Mucosa of descending colon (tissue), 3 donors: ENCODE results near the gene ACYP1. TPM values are rescaled to one million over a fixed set of nuclear protein-coding genes. Genes with fewer than 3 reads are reported as not detected.

ENCODE experiments used
- ATAC-seq: fragments of 200-7000 bp; cut with Tn5 transposase; one replicate; pipeline ENCODE4 v1.9.1; 2020; ENCODE audit warnings: mild to moderate bottlenecking, moderate library complexity
- DNase-seq, 3 donors: peaks; one replicate each; pipeline ENCODE4 v3.0.0-alpha.2; 2020
- H3K36me3 ChIP-seq: fragments of 200-600 bp; one replicate; pipeline ENCODE4 v1.8.0; 2021; ENCODE audit warnings: low read depth, mild to moderate bottlenecking
- H3K4me1 ChIP-seq: fragments of 200-600 bp; one replicate; pipeline ENCODE4 v1.8.0; 2021; ENCODE audit warnings: low read depth, mild to moderate bottlenecking
- H3K4me3 ChIP-seq: fragments of 200-600 bp; one replicate; pipeline ENCODE4 v1.8.0; 2021; ENCODE audit warnings: mild to moderate bottlenecking
- H3K9me3 ChIP-seq: fragments of 200-600 bp; one replicate; pipeline ENCODE4 v1.8.0; 2021; ENCODE audit warnings: mild to moderate bottlenecking
- CTCF ChIP-seq: fragments of 200-600 bp; IDR thresholded peaks from one replicate; pipeline ENCODE4 v1.8.0; 2022; ENCODE audit warnings: antibody characterized with exemption, mild to moderate bottlenecking
- intact Hi-C, 2 donors: fragments of 100-400 bp; cut with DNase I in 1 of 2; cut with micrococcal nuclease in 1 of 2; formaldehyde crosslinking; loops; one replicate each; pipeline versions ENCODE4 v1.11.0 to v1.11.1; 2022; cut with DNase I, micrococcal nuclease
- total RNA-seq, 3 donors: library from RNA; stranded (reverse); fragmentation: NEBNext Ultra II Directional in 2 of 3; extraction: Animal tissue kit (Norgen Biotek cat#: 25700) in 2 of 3; gene quantifications; one replicate each; pipeline versions ENCODE4 v1.2.1 to v1.2.4, GENCODE V29; 2021 to 2023
- donor health status: DM: no; HTN: no; CAD: no; lungs with moderate emphysema.
- donor health status: DM: no; HTN: no; CAD: no.
- donor health status: DM: no; HTN: yes; CAD: no.

ACYP1 gene
- total RNA-seq, 3 donors from 2014 or later: 18.5 to 26.5 (median 20.3) TPM

- DNase-seq (no peak), ATAC-seq (no peak)
- Histone ChIP-seq H3K4me3 (no peak overlapping the region), H3K4me1 (peaks cover 15% of the 10 kb centered on the region), H3K9me3 (no peaks in the 10 kb centered on the region), H3K36me3 (no peaks in the 10 kb centered on the region)
- TF ChIP-seq CTCF: no peak
- intact Hi-C loops: no loop called here
Observed at GRCh38 chr14:75063013-75063412, 811 bp downstream of the ACYP1 start.

DNA sequence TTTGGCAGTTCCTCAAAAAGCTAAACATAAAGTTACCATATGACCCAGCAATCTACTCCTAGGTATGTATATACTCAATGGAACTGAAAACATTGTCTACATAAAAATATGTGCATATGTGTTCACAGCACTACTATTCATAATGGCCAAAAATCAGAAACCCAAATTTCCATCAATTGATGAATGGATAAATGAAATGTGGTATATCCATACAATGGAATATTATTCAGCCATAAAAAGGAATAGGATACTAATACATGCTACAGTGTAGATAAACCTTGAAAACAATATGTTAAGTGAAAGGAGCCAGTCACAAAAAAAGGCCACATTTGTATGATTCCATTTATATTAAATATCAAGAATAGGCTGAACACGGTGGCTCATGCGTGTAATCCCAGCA lies 3.4 kb downstream of the ACYP1 start:
- ATAC-seq (no peak), DNase-seq (no peak)
- H3K9me3 ChIP-seq: no peaks in the 10 kb centered on the region
- peaks cover 14% of the 10 kb centered on the region for H3K4me1 ChIP-seq
- no peaks in the 10 kb centered on the region for H3K36me3 ChIP-seq
- no peak for TF ChIP-seq CTCF
- no peak overlapping the region for H3K4me3 ChIP-seq
- intact Hi-C loops: no loop called here

DNA sequence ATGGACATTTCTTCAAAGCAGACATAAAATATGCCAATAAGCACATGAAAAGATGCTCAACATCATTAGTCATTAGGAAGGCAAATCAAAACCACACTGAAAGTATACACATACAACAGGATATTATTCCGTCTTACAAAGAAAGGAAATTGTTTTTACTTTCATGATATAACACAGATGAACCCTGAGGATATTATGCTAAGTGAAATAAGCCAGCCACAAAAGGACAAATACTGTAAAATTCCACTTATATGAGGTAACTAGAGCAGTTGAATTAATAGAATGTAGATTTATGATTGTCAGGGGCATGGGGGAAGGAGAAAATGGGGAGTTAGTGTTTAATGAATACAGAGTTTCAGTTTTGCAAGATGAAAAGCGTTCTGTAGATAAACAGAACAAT lies 4.2 kb downstream of the ACYP1 start:
- TF ChIP-seq CTCF: no peak
- H3K9me3 ChIP-seq: no peaks in the 10 kb centered on the region
- DNase-seq: no peak
- H3K36me3 ChIP-seq: no peaks in the 10 kb centered on the region
- no peak for ATAC-seq
- H3K4me1 ChIP-seq: peaks cover 14% of the 10 kb centered on the region
- no peak overlapping the region for H3K4me3 ChIP-seq
- intact Hi-C loops: no loop called here

DNA sequence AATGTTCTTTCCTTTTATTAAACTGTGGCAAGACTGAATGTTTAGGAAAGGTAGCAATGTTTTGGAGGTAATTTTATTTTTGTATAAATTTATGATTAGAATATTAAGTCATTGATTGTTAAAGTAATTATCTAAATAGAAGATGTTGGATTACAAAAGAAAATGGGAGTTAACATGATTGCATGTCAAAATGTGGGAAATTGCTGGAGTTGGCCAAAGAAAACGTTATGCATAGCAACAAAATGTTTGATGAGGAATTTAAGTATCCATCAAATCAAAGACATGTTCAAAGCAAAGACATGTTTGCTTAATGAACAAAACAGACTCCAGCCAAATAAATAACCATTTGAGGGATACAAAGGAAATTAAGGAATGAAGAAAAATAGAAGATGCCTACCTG lies 9.4 kb downstream of the ACYP1 start:
- peaks cover 10% of the 10 kb centered on the region for H3K4me1 ChIP-seq
- no peak for TF ChIP-seq CTCF

GRCh38 chr14:75053396-75054291 lies 10.2 kb downstream of the ACYP1 start:
- no peak for TF ChIP-seq CTCF
- no peaks in the 10 kb centered on the region for H3K36me3 ChIP-seq
- H3K4me3 ChIP-seq: no peak overlapping the region
- DNase-seq (no peak), ATAC-seq (no peak)
- peaks cover 10% of the 10 kb centered on the region for H3K4me1 ChIP-seq
- intact Hi-C loops: no loop called here
- H3K9me3 ChIP-seq: no peaks in the 10 kb centered on the region

More for the DNA sequence above, 9.4 kb downstream of the ACYP1 start:
- Histone ChIP-seq H3K4me3 (no peak overlapping the region), H3K9me3 (no peaks in the 10 kb centered on the region), H3K36me3 (no peaks in the 10 kb centered on the region)
- intact Hi-C loops: no loop called here
- ATAC-seq (no peak), DNase-seq (no peak)
